Measurements from ENCODE around the gene SPAG16. TPM values are rescaled to one million over a fixed set of nuclear protein-coding genes. Genes with fewer than 3 reads are reported as not detected.

The SPAG16 gene
- total RNA-seq, 1 experiment from 2014 or later, result 17.3 TPM

DNA sequence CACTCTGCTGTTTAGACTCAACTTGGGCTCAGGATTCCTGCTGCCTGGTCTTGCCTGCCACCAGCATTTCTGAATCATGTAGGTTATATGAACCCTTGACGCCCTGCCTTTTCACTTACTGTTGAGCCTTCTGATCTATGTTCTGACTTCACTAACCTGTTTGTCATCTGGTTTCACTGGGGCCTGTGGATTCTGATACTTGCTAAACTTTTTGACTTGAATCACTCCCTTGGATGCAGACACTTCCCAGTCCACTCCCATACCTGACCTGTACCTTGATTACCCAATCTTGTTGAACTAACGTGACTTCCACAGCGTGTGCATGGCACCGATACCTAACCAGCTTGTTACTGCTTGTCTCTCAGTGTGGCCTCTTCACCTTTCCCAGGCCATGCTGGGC is 35.6 kb upstream of the SPAG16 start:
- H3K23me2 ChIP-seq (ENCODE audit: insufficient read length, low read depth, low read length, poor library complexity, severe bottlenecking), result no peaks in the 10 kb centered on the region
- H3K4me3 Mint-ChIP-seq, result no peak overlapping the region
- H2AK5ac ChIP-seq (ENCODE audit: insufficient read length, low read length), result no peak overlapping the region
- H4K91ac ChIP-seq (ENCODE audit: insufficient read length, low read depth, low read length), result no peak overlapping the region
- H3T11ph ChIP-seq (ENCODE audit: low read length), result no peak overlapping the region
- H3K27ac ChIP-seq (ENCODE audit: insufficient read length, low read depth, low read length), result no peak overlapping the region
- H2BK20ac ChIP-seq (ENCODE audit: low read depth, low read length, poor library complexity, severe bottlenecking), result no peak overlapping the region
- H3K9me3 Mint-ChIP-seq, result no peaks in the 10 kb centered on the region
- peaks cover 11 to 12% of the 10 kb centered on the region in 2 experiments for H3K4me1 Mint-ChIP-seq
- H4K20me1 ChIP-seq (ENCODE audit: control insufficient read depth, insufficient read depth, insufficient read length), result no peaks in the 10 kb centered on the region
- H2BK15ac ChIP-seq (ENCODE audit: low read depth, low read length), result no peak overlapping the region
- H3K36me3 Mint-ChIP-seq (ENCODE audit: insufficient read depth in 1 of 3, low read depth in 3 of 3), result no peaks in the 10 kb centered on the region
- H2BK120ac ChIP-seq (ENCODE audit: low read depth, low read length, poor library complexity, severe bottlenecking), result no peak overlapping the region
- H3K9ac ChIP-seq (ENCODE audit: extremely low read depth, insufficient read length, low read length), result no peak overlapping the region
- no peak for DNase-seq
- WGBS (ENCODE audit: extremely low coverage, insufficient read length, low lambda C conversion rate), result no CpG with 5 or more reads among the region's 4 CpGs
- H3K27ac Mint-ChIP-seq, result no peak overlapping the region
- no peak overlapping the region for H2AFZ ChIP-seq (ENCODE audit: low read length)
- no peak overlapping the region for H3K14ac ChIP-seq (ENCODE audit: insufficient read depth, low read length)
- no peak overlapping the region for H3K56ac ChIP-seq (ENCODE audit: insufficient read length, low read depth, low read length)
- no peak overlapping the region for H4K5ac ChIP-seq (ENCODE audit: insufficient read length, low read depth, low read length)
- no peak overlapping the region for H2BK5ac ChIP-seq (ENCODE audit: insufficient read length, low read length)
- no peaks in the 10 kb centered on the region for H3K4me1 ChIP-seq (ENCODE audit: insufficient read depth, low read length)
- H3K9me3 ChIP-seq (ENCODE audit: control insufficient read depth, low read depth, low read length), result no peaks in the 10 kb centered on the region
- H4K8ac ChIP-seq (replicated peaks; ENCODE audit: insufficient read length, low read depth, low read length), result no peak overlapping the region
- H3K27me3 Mint-ChIP-seq (ENCODE audit: low read depth), result no peaks in the 10 kb centered on the region
- H3K18ac ChIP-seq (ENCODE audit: insufficient read length, low read depth, low read length), result no peak overlapping the region
- H2BK12ac ChIP-seq (ENCODE audit: insufficient read length, low read depth, low read length), result no peak overlapping the region
- H3K23ac ChIP-seq (ENCODE audit: insufficient read length, low read depth, low read length), result no peak overlapping the region
- no peaks in the 10 kb centered on the region for H3K79me1 ChIP-seq (ENCODE audit: insufficient read depth, low read depth, low read length, poor library complexity, severe bottlenecking)
- H3K79me2 ChIP-seq (ENCODE audit: insufficient read depth, low read length), result no peaks in the 10 kb centered on the region
- H3K27me3 ChIP-seq (ENCODE audit: insufficient read depth, low read length), result no peaks in the 10 kb centered on the region
- TF ChIP-seq, protein P1, sequence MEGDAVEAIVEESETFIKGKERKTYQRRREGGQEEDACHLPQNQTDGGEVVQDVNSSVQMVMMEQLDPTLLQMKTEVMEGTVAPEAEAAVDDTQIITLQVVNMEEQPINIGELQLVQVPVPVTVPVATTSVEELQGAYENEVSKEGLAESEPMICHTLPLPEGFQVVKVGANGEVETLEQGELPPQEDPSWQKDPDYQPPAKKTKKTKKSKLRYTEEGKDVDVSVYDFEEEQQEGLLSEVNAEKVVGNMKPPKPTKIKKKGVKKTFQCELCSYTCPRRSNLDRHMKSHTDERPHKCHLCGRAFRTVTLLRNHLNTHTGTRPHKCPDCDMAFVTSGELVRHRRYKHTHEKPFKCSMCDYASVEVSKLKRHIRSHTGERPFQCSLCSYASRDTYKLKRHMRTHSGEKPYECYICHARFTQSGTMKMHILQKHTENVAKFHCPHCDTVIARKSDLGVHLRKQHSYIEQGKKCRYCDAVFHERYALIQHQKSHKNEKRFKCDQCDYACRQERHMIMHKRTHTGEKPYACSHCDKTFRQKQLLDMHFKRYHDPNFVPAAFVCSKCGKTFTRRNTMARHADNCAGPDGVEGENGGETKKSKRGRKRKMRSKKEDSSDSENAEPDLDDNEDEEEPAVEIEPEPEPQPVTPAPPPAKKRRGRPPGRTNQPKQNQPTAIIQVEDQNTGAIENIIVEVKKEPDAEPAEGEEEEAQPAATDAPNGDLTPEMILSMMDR (conservative IDR thresholded peaks at IDR 0.05), result no peak
- H3K4me2 ChIP-seq (ENCODE audit: insufficient read depth, insufficient read length, low read length), result no peak overlapping the region
- H3K4ac ChIP-seq (ENCODE audit: low read depth, low read length), result no peak overlapping the region

All from H9 (cell line).